A673 (cell line): ENCODE results near the gene MYOG.

Experiments used
- CTCF ChIP-seq: fragments of 300-800, 200-600 bp; sonication (generic); conservative IDR thresholded peaks from 2 replicates; pipeline ENCODE4 v1.5.1; 2017; ENCODE audit warnings: low read depth, mild to moderate bottlenecking, antibody characterized with exemption, low read length, moderate library complexity, mixed read lengths
- EZH2 ChIP-seq: fragments of 200-600 bp; sonication (generic); IDR thresholded peaks from 2 replicates; pipeline ENCODE4 v1.6.1; 2017; ENCODE audit warnings: borderline replicate concordance, low read depth, mild to moderate bottlenecking, mixed read lengths, antibody characterized with exemption, low read length; ENCODE audit not compliant: poor library complexity, severe bottlenecking

- TF ChIP-seq CTCF, result no peak
- no peak for TF ChIP-seq EZH2
These were observed 37.2 kb downstream of the MYOG start for GRCh38 chr1:203048555-203049051.
